ENCODE results near the gene TRMT6. TPM values are rescaled to one million over a fixed set of nuclear protein-coding genes. Genes with fewer than 3 reads are reported as not detected.

TRMT6 gene, protein sequence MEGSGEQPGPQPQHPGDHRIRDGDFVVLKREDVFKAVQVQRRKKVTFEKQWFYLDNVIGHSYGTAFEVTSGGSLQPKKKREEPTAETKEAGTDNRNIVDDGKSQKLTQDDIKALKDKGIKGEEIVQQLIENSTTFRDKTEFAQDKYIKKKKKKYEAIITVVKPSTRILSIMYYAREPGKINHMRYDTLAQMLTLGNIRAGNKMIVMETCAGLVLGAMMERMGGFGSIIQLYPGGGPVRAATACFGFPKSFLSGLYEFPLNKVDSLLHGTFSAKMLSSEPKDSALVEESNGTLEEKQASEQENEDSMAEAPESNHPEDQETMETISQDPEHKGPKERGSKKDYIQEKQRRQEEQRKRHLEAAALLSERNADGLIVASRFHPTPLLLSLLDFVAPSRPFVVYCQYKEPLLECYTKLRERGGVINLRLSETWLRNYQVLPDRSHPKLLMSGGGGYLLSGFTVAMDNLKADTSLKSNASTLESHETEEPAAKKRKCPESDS
- 10 to 100 TPM; 12.5 to 18.9 TPM for total RNA-seq

DNA sequence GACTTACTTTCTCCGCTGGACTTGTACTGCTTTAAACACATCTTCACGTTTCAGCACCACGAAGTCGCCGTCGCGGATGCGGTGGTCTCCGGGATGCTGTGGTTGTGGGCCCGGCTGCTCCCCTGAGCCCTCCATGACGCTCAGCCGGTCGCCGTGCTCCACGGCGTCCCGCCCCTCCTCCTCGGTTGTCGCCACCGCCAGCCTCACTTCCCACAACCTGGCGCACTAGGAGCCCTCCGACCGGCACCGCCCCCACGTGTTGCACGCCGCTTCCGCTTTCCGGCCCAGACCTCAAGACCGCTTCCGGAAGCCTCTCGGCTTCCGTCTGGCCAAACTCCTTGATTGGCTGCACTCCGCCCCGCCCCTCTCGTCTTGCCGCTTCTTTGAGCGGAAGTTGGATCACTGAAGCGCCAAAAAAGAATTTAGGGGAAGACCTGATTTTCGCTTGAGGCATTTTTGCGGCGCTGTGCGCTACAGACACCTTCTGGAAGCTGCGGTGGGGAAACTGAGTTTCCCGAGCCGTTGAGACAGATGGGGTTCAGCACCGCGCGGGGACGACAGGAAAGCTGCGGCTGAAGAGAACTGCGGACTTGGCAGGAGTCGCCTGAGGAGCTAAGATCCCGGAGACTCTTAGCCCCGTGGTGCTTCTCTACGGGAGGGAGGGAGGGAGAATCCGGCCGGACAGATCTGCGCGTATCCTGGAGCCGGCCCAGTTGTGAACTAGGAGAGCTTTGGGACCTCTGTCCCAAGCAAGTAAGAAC, at the start of gene TRMT6, which contains the start of gene MCM8:
Gene TRMT6 (minus strand): TSS at position 263 of the 761 bp plus-strand sequence. CDS start 128 bp downstream, at position 135.
Gene MCM8 (plus strand): TSS at position 382 of the 761 bp plus-strand sequence. CDS start 1,364 bp downstream, outside the sequence.
- H3K27me3 Mint-ChIP-seq = peaks cover 2% of the 10 kb centered on the region
- peaks cover 61% of the 10 kb centered on the region for H3K36me3 Mint-ChIP-seq
- H3K4me1 Mint-ChIP-seq = peaks cover 71% of the 10 kb centered on the region
- peak within 1 kb of the TSS; percentile 91 for H3K27ac Mint-ChIP-seq
- no peaks in the 10 kb centered on the region for H3K9me3 Mint-ChIP-seq (ENCODE audit: low read depth)
- CTCF ChIA-PET = interaction anchor here (1.1 to 1.3 kb wide), 4 partner anchors 31 to 421 kb away, joined by 3 to 5 read pairs (median 4); no protein-coding TSS in a partner anchor
- DNase-seq (peak; percentile 97), ATAC-seq (peak; percentile 92)
- H3K4me3 Mint-ChIP-seq = peak within 1 kb of the TSS; percentile 83

DNA sequence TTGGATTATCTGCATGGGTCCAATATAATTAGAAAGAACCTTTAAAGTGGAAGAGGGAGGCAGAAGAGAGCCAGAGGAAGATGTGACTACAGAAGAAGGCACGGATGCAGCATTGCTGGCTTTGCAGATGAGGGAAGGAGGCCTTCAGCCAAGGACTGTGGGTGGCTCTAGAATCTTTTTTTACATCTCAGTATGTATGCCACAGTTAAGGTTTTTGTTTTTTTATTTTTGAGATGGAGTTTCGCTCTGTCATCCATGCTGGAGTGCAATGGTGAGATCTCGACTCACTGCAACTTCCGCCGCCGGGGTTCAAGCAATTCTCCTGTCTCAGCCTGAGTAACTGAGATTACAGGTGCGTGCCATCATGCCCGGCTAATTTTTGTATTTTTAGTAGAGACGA, 49.5 kb upstream of the TRMT6 start:
- DNase-seq = no peak
- no peak overlapping the region for H3K4me3 Mint-ChIP-seq
- H3K4me1 Mint-ChIP-seq = peaks cover 31% of the 10 kb centered on the region
- H3K9me3 Mint-ChIP-seq (ENCODE audit: low read depth) = no peaks in the 10 kb centered on the region
- H3K27me3 Mint-ChIP-seq = no peaks in the 10 kb centered on the region
- H3K36me3 Mint-ChIP-seq = peaks cover 24% of the 10 kb centered on the region
- no peak overlapping the region for H3K27ac Mint-ChIP-seq
- no peak for ATAC-seq
- CTCF ChIA-PET = no interaction called here

DNA sequence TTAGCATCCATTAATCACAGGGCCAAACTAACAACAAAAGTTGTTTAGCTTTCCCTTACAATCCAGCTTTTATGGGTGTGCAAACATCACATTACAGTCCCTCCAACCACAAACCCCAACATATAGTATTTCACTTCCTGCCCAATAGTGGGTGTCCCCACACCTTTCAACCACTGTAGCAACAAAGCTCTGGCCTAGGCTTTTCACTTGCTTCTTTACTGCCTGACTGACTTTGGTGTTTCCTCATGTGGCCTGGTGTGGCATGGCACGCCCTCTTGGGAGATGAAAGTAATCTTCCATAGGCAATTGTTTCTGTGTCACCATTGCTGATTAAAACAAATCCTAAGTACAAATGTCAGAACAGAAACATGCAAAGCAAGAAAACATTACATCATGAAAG, 46.4 kb upstream of the TRMT6 start:
- H3K4me1 Mint-ChIP-seq = peaks cover 20% of the 10 kb centered on the region
- peak overlapping the region; percentile 39 for H3K4me3 Mint-ChIP-seq

DNA sequence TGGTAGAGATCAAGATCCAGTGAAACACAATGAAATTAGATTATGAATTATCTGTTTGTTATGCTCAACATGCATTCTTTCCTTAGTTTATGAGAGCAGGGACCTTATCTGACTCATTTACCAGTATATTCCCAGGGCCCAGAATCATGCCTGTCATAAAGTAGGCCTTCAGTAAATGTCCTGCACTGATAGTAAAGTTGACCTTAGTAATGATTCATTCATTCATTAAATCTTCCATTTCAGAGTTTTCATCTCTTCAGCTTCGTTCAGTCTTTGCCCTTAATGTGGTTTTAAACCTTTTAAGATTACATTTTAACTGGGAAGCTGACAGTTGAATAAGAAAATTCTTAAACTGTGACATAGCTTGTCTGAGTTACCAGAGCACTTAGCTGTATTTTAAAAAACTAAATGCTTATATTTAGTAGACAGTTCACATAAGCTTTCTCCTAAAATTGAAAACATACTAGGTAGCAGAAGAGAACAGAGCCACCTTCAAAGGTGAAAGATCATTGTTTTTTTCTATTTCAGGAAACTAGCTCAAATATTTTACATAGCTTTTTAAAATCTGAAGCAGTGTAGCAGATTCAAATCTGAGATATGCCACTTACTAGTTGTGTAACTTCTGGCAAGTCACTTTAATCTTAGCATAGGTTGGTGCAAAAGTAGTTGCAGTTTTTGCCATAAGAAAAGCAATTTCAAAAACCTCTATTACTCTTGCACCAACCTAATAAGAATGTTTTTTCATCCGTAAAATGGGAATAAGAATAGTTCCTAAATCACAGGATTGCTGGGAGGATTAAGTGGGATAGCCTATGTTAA, 41.5 kb upstream of the TRMT6 start:
- Mint-ChIP-seq H3K9me3 (ENCODE audit: low read depth) (no peaks in the 10 kb centered on the region), H3K4me3 (no peak overlapping the region), H3K27ac (no peak overlapping the region), H3K27me3 (no peaks in the 10 kb centered on the region), H3K36me3 (peaks cover 38% of the 10 kb centered on the region), H3K4me1 (peaks cover 14% of the 10 kb centered on the region)
- no peak for DNase-seq
- CTCF ChIA-PET = interaction anchor here (0.8 to 1.7 kb wide), 2 partner anchors 10 to 203 kb away, joined by 3 to 5 read pairs; no protein-coding TSS in a partner anchor
- ATAC-seq = no peak

More for the DNA sequence above, 46.4 kb upstream of the TRMT6 start:
- CTCF ChIA-PET = interaction anchor here (0.7 to 3.1 kb wide), 7 partner anchors 11 to 468 kb away, joined by 3 to 9 read pairs (median 4); partner anchors contain the start of genes MCM8 and TRMT6
- DNase-seq (peak; percentile 86), ATAC-seq (peak; percentile 99)
- Mint-ChIP-seq H3K27ac (peak overlapping the region; percentile 74), H3K36me3 (peaks cover 30% of the 10 kb centered on the region), H3K9me3 (ENCODE audit: low read depth) (no peaks in the 10 kb centered on the region), H3K27me3 (no peaks in the 10 kb centered on the region)

DNA sequence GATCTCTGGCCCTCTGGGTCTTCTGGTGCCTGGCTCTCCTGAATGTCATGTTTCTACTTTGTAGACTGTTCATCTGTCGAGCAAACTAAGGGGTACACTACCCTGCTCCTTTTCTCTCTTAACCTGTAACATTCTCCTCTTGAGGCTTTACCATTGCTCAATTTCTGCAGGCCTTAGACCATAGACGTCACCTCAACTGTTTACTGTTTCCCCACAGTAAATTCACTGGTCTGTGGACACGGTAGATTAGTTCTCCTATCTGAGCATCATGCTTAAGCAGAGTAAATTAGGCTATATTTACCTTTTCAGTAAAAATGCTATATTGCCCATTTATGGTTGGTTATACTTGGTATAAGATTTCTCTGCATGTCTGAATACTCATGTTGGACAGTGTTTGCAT, 40.6 kb upstream of the TRMT6 start:
- H3K36me3 Mint-ChIP-seq = peaks cover 38% of the 10 kb centered on the region
- no peak for ATAC-seq
- no peak overlapping the region for H3K4me3 Mint-ChIP-seq
- H3K27ac Mint-ChIP-seq = no peak overlapping the region
- CTCF ChIA-PET = no interaction called here
- DNase-seq = no peak
- no peaks in the 10 kb centered on the region for H3K27me3 Mint-ChIP-seq
- H3K9me3 Mint-ChIP-seq (ENCODE audit: low read depth) = no peaks in the 10 kb centered on the region
- H3K4me1 Mint-ChIP-seq = peaks cover 10% of the 10 kb centered on the region

DNA sequence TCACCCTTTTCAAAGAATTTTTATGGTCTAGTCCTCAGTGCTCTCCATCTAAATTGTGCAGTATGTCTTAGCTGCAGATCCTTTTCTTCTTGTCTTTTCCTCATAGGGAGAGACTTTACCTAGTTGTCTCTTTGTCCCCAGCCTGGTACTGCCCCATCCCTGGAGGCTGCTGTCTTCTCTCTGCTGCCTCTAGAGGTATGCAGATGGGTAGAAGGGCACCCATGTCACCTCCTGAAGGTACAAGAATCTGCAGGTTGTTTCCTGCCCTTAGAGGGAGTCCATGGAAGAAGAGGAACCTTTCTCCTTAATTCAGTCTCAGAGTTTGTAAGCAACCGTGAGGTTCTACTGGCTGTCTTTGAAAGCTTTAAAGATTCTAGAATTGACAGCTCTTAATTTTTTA, 39.2 kb upstream of the TRMT6 start:
- no peak for DNase-seq
- H3K9me3 Mint-ChIP-seq (ENCODE audit: low read depth) = no peaks in the 10 kb centered on the region
- H3K27ac Mint-ChIP-seq = no peak overlapping the region
- H3K4me1 Mint-ChIP-seq = peaks cover 4% of the 10 kb centered on the region
- CTCF ChIA-PET = interaction anchor here (1.1 kb wide), 1 partner anchor 12 kb away, joined by 3 read pairs; no protein-coding TSS in a partner anchor
- no peak overlapping the region for H3K4me3 Mint-ChIP-seq
- peaks cover 34% of the 10 kb centered on the region for H3K36me3 Mint-ChIP-seq
- H3K27me3 Mint-ChIP-seq = no peaks in the 10 kb centered on the region
- ATAC-seq = peak; percentile 45

DNA sequence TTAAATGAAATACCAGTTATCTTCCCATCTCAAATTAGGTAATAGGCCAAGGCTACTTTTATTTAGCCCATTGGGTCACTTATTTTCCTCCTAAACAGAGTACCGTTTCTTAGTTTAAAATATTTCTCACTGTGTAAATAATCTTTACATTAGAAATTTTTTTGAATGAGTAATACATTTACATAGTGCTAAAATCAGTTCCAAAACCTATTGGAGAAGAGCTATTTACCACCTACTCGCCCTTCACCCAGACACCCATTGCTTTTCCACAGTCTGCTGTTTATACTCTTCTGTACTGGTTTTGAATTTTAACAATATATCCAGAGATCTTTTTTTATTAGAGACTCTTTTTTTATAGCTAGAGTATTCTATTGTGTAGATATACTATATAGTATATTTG, 37.0 kb upstream of the TRMT6 start:
- Mint-ChIP-seq H3K36me3 (peaks cover 41% of the 10 kb centered on the region), H3K27me3 (no peaks in the 10 kb centered on the region), H3K9me3 (ENCODE audit: low read depth) (no peaks in the 10 kb centered on the region), H3K4me3 (no peak overlapping the region), H3K4me1 (peaks cover 4% of the 10 kb centered on the region), H3K27ac (no peak overlapping the region)
- ATAC-seq (no peak), DNase-seq (no peak)
- CTCF ChIA-PET = interaction anchor here (1.5 to 2.0 kb wide), 2 partner anchors 15 to 28 kb away, joined by 3 to 6 read pairs; no protein-coding TSS in a partner anchor

DNA sequence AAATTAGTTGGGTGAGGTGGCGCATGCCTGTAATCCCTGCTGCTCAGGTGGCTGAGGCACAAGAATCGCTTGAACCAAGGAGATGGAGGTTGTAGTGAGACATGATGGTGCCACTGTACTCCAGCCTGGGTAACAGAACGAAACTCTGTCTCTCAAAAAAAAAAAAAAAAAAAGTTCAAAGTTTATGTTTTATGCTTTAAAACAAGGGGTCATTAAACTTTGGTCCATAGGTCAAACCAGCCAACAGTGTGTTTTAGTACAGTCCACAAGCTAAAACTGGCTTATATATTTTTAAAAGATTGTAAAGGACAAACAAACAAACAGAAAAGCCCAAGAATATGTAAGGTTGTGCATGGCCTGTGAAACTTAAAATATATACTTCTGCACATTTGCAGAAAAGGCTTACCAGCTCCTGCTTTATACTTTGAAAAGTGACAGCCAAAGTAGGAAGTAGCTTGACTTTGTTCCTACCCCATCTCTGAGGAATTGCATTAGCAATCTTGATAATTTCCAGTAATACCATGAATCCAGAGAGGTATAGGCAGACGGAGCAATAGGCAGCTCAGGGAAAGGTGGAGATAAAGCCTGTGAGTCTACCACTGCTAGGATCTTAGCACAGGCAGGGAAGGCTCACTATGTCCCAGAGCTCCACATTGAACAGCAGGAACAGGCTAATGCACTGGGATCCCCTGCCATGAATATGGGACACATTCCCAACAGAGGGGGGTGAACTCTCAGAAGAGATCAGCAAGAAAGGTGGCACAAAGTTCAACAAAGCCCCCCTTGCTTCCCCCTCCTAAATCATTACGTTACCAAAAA, 30.6 kb upstream of the TRMT6 start:
- no peaks in the 10 kb centered on the region for H3K9me3 Mint-ChIP-seq (ENCODE audit: low read depth)
- H3K36me3 Mint-ChIP-seq = peaks cover 47% of the 10 kb centered on the region
- DNase-seq (no peak), ATAC-seq (no peak)
- no peaks in the 10 kb centered on the region for H3K4me1 Mint-ChIP-seq
- H3K4me3 Mint-ChIP-seq = no peak overlapping the region
- CTCF ChIA-PET = interaction anchor here (0.9 kb wide), 1 partner anchor 8 kb away, joined by 3 read pairs; no protein-coding TSS in a partner anchor
- H3K27ac Mint-ChIP-seq = no peak overlapping the region
- no peaks in the 10 kb centered on the region for H3K27me3 Mint-ChIP-seq

DNA sequence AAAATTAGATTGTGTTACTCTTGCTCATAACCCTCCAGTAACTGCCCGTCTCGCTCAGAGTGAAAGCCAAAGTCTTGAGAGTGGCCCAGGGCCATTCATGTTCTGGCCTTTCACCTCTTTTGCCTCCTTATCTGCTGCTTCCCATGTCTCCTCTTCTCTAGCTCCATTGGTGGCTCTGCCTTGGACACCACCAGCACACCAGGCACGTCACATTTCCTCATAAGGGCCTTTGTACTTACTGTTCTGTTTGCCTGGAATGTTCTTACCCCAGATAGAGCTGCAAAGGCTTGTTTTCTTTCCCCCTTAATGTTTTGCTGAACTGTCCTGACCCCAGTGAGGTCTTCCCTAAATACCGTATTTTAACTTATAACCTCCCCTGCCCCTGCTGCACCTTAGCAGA, 29.5 kb upstream of the TRMT6 start:
- CTCF ChIA-PET = no interaction called here
- H3K27ac Mint-ChIP-seq = no peak overlapping the region

DNA sequence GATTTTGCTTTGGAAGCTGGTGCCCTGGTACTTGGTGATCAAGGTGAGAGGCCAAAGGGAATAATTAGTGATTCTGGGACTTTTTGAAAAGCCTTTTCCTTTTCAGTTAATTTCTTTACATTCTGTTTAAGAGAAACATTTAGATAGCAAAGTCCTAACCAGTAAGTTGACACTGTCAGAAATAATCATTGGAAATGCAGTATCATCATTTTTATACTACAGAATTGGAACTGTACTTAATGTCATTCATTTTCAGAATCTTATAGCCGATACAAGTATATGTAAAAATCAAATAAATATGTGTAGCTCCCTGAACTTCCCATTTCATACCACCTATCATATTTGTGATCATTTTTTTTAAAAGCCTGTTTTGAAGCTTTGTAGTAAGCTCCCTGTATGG, 27.6 kb upstream of the TRMT6 start:
- H3K4me3 Mint-ChIP-seq = no peak overlapping the region
- H3K36me3 Mint-ChIP-seq = peaks cover 46% of the 10 kb centered on the region

More for the DNA sequence above, 29.5 kb upstream of the TRMT6 start:
- no peaks in the 10 kb centered on the region for H3K4me1 Mint-ChIP-seq
- no peak for DNase-seq
- no peak overlapping the region for H3K4me3 Mint-ChIP-seq
- no peaks in the 10 kb centered on the region for H3K27me3 Mint-ChIP-seq
- peaks cover 48% of the 10 kb centered on the region for H3K36me3 Mint-ChIP-seq
- no peaks in the 10 kb centered on the region for H3K9me3 Mint-ChIP-seq (ENCODE audit: low read depth)
- no peak for ATAC-seq

DNA sequence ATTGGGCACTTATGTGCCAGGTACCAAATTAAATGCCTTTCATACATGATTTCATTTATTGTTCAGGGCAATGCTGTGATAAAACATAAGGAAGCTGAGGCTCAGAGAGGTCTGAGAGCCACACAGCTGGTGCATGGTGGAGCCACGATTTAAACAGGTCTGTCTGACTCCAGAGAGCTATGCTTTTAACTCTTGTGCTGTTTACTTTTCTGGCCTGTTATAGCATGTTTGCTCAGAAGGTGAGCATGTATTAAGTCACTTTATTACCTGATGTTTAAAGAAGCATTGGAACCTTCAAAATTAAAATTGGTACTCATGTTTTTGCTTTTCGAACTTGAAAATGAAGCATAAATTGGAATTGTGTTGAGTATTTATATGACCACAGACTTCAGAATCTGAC, 26.9 kb upstream of the TRMT6 start:
- CTCF ChIA-PET = interaction anchor here (0.9 to 1.2 kb wide), 2 partner anchors 13 to 449 kb away, joined by 3 read pairs; no protein-coding TSS in a partner anchor
- peaks cover 44% of the 10 kb centered on the region for H3K36me3 Mint-ChIP-seq
- ATAC-seq = no peak
- H3K4me1 Mint-ChIP-seq = no peaks in the 10 kb centered on the region
- no peaks in the 10 kb centered on the region for H3K9me3 Mint-ChIP-seq (ENCODE audit: low read depth)
- H3K27ac Mint-ChIP-seq = no peak overlapping the region
- H3K4me3 Mint-ChIP-seq = no peak overlapping the region
- DNase-seq = no peak
- no peaks in the 10 kb centered on the region for H3K27me3 Mint-ChIP-seq

More for the DNA sequence above, 27.6 kb upstream of the TRMT6 start:
- DNase-seq (no peak), ATAC-seq (no peak)
- peak overlapping the region; percentile 38 for H3K27ac Mint-ChIP-seq
- no peaks in the 10 kb centered on the region for H3K4me1 Mint-ChIP-seq
- no peaks in the 10 kb centered on the region for H3K9me3 Mint-ChIP-seq (ENCODE audit: low read depth)
- H3K27me3 Mint-ChIP-seq = no peaks in the 10 kb centered on the region
- CTCF ChIA-PET = interaction anchor here (1.2 kb wide), 1 partner anchor 12 kb away, joined by 3 read pairs; no protein-coding TSS in a partner anchor

DNA sequence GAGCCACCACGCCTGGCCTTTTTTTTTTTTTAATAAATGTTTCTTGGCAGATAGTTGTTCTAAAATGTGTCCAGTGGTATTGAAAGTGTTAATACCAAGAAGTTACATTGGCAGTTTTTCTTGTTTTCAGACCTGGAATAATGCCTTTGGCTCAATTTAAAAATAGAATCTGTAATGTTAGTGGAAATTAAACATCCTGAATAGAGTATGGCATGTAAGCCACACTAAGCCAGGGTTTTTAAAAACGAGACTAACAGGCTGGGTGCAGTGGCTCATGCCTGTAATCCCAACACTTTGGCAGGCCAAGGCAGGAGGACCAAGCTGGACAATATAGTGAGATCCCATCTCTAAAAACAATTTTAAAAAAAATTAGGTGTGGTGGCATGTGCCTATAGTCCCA, 25.4 kb upstream of the TRMT6 start:
- H3K9me3 Mint-ChIP-seq (ENCODE audit: low read depth) = no peaks in the 10 kb centered on the region
- DNase-seq (no peak), ATAC-seq (no peak)
- no peak overlapping the region for H3K27ac Mint-ChIP-seq
- no peaks in the 10 kb centered on the region for H3K27me3 Mint-ChIP-seq
- H3K36me3 Mint-ChIP-seq = peaks cover 54% of the 10 kb centered on the region
- H3K4me1 Mint-ChIP-seq = no peaks in the 10 kb centered on the region
- CTCF ChIA-PET = no interaction called here
- no peak overlapping the region for H3K4me3 Mint-ChIP-seq
